ENCODE measurements around the gene PSMB7. TPM values are rescaled to one million over a fixed set of nuclear protein-coding genes. Genes with fewer than 3 reads are reported as not detected.

The PSMB7 gene
- polyA plus RNA-seq, 1 donor from 2014 or later = 149 TPM

DNA sequence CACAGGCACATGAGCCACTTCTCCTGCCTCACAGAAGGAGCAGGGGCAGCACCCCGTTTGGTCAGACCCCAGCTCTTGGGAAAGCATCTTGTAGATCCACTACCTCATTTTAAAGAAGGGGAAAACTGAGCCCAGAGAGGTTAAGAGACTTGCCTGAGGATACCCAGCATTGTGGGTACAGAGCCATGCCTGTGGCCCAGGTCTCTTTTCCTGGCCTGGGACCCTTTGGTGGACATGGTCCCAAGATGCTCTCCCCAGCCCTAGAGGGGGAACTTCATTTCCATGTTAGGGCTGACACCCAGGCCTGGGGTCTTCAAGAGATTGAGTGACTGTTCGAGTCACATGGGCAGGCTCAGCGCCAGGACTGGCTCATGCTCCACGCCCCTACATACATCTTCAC lies 93.3 kb downstream of the PSMB7 start:
- H3K9me3 Mint-ChIP-seq = no peaks in the 10 kb centered on the region

DNA sequence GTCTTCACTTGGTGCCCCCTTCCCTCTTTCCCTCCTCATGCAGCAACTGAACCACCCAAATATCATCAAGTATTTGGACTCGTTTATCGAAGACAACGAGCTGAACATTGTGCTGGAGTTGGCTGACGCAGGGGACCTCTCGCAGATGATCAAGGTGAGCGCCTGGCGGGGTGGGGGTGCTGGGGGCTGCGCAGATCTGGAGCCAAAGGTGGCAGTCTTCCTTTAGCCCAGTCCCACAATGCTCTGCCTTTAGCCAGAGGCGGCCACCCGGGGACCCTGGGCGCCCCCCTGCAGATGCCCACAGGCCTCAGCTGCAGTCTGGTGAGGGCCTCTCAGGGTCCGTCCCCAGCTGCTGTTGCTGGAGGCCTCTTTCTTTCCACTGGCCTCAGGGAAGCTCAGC lies 93.8 kb downstream of the PSMB7 start:
- H3K27me3 Mint-ChIP-seq = no peaks in the 10 kb centered on the region
- peaks cover 17 to 33% (median 22%) of the 10 kb centered on the region in 3 donors for H3K4me1 Mint-ChIP-seq
- H3K4me3 Mint-ChIP-seq = no peak overlapping the region
- H3K9me3 Mint-ChIP-seq = no peaks in the 10 kb centered on the region
- H3K36me3 Mint-ChIP-seq = peaks cover 2% of the 10 kb centered on the region
- H3K27ac Mint-ChIP-seq = no peak overlapping the region

More for the DNA sequence above, 93.3 kb downstream of the PSMB7 start:
- H3K4me3 Mint-ChIP-seq = no peak overlapping the region
- peaks cover 17 to 33% (median 19%) of the 10 kb centered on the region in 3 donors for H3K4me1 Mint-ChIP-seq
- no peaks in the 10 kb centered on the region for H3K27me3 Mint-ChIP-seq
- H3K27ac Mint-ChIP-seq = peak overlapping the region; percentile 31 to 82 (median 67)
- H3K36me3 Mint-ChIP-seq = peaks cover 2% of the 10 kb centered on the region

DNA sequence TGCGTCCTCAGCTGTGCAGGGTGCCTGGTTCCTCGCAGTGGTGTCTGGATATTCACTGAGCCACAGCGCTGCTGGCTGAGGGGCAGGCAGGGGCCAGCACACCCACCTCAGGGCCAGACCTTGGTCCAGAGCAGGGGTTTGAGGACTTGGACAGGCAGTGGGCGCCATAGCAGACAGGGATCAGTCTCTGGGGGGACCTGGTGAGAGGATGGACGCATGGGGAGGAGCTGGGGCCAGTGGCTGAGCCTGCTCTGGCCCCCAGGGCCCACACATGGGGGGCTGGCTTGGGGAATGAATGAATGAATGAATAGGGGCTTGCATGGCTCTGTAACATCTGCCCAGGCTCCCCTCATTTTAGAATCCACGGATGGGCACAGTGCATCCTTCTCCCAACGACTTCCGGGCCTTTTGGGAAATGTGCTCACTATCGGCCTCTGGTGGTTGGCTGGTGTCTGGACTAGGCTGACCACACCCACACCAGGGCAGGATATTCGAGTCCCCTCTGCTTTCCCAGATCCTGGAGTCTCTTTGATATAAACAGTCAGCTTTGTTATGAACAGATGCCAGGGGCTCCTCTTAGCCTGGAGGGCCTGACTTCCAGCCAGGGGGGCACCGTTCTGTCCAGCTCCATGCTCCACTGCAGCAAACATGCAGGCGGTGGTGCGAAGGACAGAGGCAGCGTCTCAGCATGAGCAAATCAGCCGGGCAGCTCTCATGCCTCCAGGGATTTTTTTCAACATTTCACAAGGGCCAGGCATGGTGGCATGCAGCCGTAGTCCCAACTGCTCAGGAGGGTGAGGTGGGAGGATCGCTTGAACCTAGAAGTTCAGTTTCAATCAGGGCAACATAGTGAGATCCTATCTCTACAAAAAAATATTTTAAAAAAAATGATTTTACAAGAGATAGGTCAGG lies 94.9 kb downstream of the PSMB7 start:
- peaks cover 2% of the 10 kb centered on the region for H3K36me3 Mint-ChIP-seq
- peak overlapping the region in 1 of 4 donors; percentile 53 for H3K4me3 Mint-ChIP-seq
- H3K9me3 Mint-ChIP-seq = no peaks in the 10 kb centered on the region
- H3K27ac Mint-ChIP-seq = peak overlapping the region in 2 of 3 donors; percentile 71 to 84
- peaks cover 13 to 28% (median 17%) of the 10 kb centered on the region in 3 donors for H3K4me1 Mint-ChIP-seq
- no peaks in the 10 kb centered on the region for H3K27me3 Mint-ChIP-seq

DNA sequence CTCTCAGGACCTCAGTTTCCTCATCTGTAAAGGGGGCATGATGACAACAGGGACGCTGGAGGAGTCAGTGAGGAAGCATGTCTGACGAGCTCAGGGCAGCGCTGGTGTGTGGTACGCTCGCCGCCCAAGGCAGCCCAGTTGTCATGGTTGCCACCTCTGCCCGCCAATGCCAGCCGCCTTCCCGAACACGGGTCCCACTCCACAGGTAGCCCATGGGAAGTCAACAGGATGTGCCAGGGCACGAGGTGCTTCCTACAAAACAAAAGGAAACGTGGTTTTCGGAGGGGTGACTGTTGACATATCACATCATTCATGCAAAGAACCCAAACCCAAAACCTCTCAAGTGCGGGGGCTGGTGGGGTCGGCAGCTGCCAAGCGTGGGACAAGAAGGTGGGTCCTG lies 99.4 kb downstream of the PSMB7 start:
- Mint-ChIP-seq H3K36me3 (no peaks in the 10 kb centered on the region), H3K9me3 (no peaks in the 10 kb centered on the region), H3K4me3 (no peak overlapping the region), H3K27ac (peak overlapping the region in 1 of 3 donors; percentile 96), H3K4me1 (peaks cover 7 to 17% (median 8%) of the 10 kb centered on the region in 3 donors), H3K27me3 (no peaks in the 10 kb centered on the region)

DNA sequence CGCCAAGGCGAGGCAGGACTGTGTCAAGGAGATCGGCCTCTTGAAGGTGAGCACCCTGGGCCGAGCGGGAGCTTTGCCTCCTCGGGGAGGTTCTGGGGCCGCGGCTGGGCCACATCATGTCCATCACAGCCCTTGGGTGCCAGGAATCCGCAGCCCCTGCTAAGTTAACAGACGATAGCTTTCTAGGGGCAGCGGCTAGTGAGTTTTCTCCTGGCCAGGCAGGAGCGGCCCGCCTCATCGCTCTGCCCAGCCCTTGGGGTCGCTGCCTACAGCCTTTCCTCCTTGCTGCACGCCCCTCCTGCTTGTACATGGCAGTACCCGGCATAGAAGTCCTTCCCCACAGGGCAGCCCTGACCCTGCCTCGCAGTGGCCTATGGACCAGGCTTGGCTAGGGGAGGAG lies 101.3 kb downstream of the PSMB7 start:
- Mint-ChIP-seq H3K4me1 (peaks cover 4 to 7% (median 5%) of the 10 kb centered on the region in 3 donors), H3K36me3 (no peaks in the 10 kb centered on the region), H3K27me3 (no peaks in the 10 kb centered on the region), H3K9me3 (no peaks in the 10 kb centered on the region), H3K4me3 (peak overlapping the region in 1 of 4 donors; percentile 5), H3K27ac (peak overlapping the region in 2 of 3 donors; percentile 81 to 96)

DNA sequence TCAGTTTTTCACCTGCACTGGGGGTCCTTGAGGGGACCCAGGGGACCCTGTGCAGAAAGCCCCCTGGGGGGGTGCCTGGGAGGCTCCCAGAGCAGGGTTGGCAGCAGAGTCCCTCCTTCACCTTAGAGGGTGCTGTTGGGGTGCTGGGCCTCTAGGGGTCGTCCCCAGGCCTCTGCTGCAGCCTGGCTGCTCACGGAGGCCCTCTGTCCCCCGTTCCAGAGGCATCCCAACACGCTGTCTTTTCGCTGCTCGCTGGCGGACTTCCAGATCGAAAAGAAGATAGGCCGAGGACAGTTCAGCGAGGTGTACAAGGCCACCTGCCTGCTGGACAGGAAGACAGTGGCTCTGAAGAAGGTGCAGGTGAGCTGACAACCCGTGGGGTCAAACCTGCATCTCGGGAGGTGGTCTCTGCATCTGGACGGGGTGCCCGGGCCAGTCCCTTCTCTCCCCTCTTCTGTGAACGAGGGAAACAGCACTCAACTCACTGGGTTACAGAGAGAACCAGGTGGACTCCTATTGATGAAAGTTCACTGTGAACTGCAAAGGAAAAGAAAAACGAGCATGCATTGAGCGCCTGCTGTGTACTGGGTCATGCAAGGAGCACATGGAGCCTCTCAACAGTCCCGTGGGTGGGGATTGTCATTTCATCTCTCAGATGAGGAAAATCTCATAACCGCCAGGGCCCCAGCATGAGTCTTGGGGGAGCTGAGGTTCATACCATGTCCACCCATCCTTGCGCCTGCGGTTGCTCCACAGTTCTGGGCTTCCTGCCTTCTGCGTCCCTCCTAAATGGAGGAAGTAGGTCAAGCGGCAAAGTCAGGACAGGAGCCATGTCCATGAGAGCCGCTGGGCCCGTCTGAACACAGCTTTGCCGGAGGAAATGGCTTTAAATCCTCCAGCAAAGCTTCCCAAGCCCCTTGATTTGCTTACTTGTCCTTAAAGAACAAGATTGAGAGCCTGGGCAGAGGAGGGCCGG lies 102.7 kb downstream of the PSMB7 start:
- H3K4me3 Mint-ChIP-seq = peak overlapping the region in 1 of 4 donors; percentile 33
- H3K9me3 Mint-ChIP-seq = no peaks in the 10 kb centered on the region
- H3K27ac Mint-ChIP-seq = peak overlapping the region in 1 of 3 donors; percentile 84
- H3K4me1 Mint-ChIP-seq = peaks cover under 1 to 7% (median 3%) of the 10 kb centered on the region in 3 donors
- H3K36me3 Mint-ChIP-seq = no peaks in the 10 kb centered on the region
- H3K27me3 Mint-ChIP-seq = no peaks in the 10 kb centered on the region

DNA sequence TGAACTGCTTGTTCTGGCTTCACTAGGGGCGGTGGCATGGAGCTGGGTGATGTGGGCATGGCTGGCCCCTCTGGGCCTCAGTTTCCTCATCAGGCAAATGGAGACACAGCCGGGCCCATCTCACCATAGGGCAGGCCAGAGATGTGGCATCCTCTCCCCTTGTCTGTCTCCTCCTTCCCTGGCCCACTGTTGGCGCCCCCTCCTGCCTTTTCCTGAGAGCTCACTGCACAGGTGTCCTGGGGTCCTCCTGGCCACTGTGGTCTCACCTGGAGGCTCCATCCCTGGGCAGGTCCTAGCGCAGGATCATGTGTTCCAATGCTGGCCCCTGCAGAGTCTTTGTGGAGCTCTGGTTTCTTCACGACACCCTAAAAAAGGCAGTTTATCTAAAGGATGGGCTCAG lies 104.0 kb downstream of the PSMB7 start:
- Mint-ChIP-seq H3K9me3 (no peaks in the 10 kb centered on the region), H3K27me3 (no peaks in the 10 kb centered on the region), H3K27ac (no peak overlapping the region), H3K36me3 (no peaks in the 10 kb centered on the region), H3K4me1 (peaks cover 0 to 8% (median 4%) of the 10 kb centered on the region in 3 donors), H3K4me3 (no peak overlapping the region)

DNA sequence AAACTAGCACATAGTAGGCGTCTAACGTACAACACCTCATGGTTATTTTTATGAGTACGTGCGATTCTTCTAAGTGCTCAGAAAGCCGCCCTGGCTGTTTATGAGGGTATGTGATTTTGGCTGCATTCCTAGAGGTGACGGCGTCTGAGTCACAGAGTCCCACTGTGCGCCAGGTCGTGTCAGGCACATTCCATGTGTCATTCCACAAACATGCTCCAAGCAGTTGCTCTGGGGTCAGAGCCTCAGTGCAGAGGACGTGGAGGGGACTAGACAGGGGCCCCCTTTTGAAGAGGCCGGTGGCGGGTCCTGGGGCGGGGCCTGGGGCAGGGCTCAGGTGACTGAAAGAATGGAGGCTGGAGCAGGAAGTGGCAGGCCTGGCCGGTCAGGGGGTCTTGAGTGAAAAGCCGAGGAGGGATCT lies 105.6 kb downstream of the PSMB7 start:
- H3K27ac Mint-ChIP-seq = peak overlapping the region in 1 of 3 donors; percentile 53
- H3K4me3 Mint-ChIP-seq = no peak overlapping the region
- H3K9me3 Mint-ChIP-seq = no peaks in the 10 kb centered on the region
- no peaks in the 10 kb centered on the region for H3K36me3 Mint-ChIP-seq
- H3K4me1 Mint-ChIP-seq = peaks cover 0 to 11% (median 7%) of the 10 kb centered on the region in 3 donors
- H3K27me3 Mint-ChIP-seq = no peaks in the 10 kb centered on the region

DNA sequence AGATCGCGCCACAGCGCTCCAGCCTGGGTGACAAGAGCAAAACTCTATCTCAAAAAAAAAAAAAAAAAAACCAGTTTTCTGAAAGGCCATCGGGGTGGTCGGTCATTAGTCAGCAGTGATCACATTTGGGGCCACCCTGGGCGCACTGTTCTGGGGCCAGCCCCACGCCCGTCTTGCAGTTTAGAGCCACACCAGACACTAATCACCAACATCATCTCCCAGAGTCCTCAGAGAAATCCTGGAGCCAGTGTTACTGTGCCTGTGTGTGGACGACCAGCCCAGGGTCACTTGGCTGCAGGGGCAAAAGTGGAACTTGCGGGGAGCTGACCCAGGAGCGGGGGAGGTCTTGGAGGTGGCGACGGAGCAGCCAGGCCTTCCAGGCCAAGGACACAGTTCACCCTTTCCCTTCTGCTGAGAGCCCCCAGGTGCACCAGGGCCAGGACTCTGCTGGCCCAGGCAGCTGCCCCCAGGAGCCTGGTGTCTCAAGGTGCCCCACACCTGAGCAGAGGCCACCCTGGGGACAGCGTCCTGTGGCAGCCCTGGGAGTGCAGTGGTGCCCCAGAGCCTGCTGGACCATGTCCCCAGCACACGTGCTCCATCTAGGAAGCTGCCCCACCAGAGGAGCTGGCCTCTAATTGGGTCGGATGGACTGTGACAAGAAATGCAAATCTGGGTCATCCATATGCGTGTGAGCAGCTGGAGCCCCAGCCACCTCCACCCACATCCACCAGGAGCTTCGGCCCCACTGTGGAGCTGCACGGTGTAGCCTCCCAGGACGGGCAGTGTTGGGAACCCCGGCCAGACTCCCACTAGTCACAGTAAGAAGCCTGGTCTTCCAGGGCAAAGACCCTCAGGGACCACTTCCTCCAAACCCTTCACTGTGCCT lies 106.4 kb downstream of the PSMB7 start:
- H3K27ac Mint-ChIP-seq = peak overlapping the region in 1 of 3 donors; percentile 53
- H3K36me3 Mint-ChIP-seq = no peaks in the 10 kb centered on the region
- no peak overlapping the region for H3K4me3 Mint-ChIP-seq
- no peaks in the 10 kb centered on the region for H3K9me3 Mint-ChIP-seq
- H3K27me3 Mint-ChIP-seq = no peaks in the 10 kb centered on the region
- H3K4me1 Mint-ChIP-seq = peaks cover 0 to 9% (median 5%) of the 10 kb centered on the region in 3 donors

DNA sequence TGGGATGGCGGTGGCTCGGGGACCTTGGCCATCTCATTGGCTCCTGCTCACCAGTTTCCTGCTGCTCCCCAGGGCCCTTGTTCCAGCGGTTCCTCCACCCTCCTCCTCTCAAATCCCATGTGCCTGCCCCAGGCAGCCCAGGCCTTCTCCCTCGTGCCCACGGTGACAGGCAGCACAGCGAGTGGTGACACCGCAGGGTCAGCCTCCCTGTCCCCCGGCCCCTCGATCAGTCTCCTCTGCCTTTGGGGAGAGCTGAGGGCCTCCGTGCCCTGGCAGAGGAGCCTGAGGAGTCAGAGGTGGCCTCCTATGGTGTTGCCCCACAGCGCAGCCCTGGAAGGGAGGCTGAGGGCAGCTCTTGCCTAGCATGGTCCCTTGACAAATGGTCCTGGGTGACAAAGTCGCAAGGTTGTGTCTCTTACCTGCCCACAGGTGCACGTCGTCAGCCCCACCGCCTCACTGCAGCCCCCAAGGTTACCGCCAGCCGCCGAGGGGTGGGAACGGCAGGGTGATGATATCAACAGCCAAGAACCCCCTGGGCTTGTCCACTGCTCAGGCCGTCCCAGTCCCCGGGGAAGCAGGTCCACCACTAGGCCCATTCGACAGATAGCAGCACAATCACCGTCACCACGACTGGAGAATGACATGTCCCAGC lies 107.7 kb downstream of the PSMB7 start:
- H3K4me3 Mint-ChIP-seq = no peak overlapping the region
- H3K9me3 Mint-ChIP-seq = no peaks in the 10 kb centered on the region
- no peak overlapping the region for H3K27ac Mint-ChIP-seq
- no peaks in the 10 kb centered on the region for H3K27me3 Mint-ChIP-seq
- peaks cover 0 to 9% (median 5%) of the 10 kb centered on the region in 3 donors for H3K4me1 Mint-ChIP-seq
- no peaks in the 10 kb centered on the region for H3K36me3 Mint-ChIP-seq

DNA sequence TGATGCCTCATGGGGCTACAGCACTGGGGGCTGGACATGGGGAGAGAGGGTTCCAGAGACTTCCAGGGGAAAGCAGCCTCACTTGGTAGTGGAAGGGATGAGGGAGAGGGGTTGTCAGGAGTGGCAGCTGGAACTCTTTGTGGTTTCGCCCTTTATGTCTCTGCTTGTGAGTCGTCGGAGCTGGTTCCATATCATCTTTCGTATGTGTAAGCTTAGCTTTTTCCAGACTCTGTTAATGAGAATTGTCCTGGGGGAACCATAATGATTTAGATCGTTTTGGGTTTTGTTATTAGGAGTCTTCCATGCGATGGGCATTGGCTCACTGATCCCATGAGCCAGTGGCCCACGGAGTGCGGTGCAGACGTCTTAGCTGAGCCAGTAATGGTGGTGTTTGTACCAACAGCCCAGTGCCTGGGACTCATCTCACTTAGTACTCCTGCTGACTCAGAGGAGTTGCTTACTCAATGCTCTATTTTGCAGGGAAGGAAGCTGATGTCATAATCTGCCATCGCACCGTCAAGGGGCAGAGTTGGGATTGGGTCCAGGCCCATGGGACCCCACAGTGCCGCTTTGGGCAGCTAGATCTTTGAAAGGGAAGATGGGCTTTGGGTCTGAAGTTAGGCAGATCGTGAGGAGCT lies 109.0 kb downstream of the PSMB7 start:
- H3K27me3 Mint-ChIP-seq = no peaks in the 10 kb centered on the region
- H3K9me3 Mint-ChIP-seq = no peaks in the 10 kb centered on the region
- H3K4me3 Mint-ChIP-seq = no peak overlapping the region
- H3K4me1 Mint-ChIP-seq = peaks cover 0 to 7% (median 5%) of the 10 kb centered on the region in 3 donors
- H3K36me3 Mint-ChIP-seq = no peaks in the 10 kb centered on the region
- H3K27ac Mint-ChIP-seq = peak overlapping the region in 2 of 3 donors; percentile 13 to 85

DNA sequence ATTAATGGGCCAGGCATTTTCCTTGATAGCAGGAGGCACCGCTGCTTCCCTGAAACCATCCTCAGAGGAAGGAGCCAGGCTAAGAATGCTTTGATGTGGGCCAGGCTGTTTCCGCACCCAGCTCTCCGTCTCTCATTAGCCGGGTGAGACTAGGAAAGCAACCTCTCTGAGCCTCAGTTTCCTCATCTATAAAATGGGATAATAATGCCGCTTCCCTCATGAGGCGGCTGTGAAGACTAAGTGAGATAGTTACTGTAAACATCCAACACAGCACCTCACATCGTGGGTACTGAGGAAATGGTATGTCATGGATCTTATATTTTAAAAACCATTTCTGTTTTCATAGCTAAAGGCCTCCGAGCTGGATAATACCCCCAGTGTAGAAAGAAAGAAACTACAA lies 111.0 kb downstream of the PSMB7 start:
- no peak overlapping the region for H3K4me3 Mint-ChIP-seq
- H3K27me3 Mint-ChIP-seq = no peaks in the 10 kb centered on the region
- H3K36me3 Mint-ChIP-seq = no peaks in the 10 kb centered on the region
- H3K4me1 Mint-ChIP-seq = peaks cover 7 to 16% (median 8%) of the 10 kb centered on the region in 3 donors
- H3K27ac Mint-ChIP-seq = peak overlapping the region in 1 of 3 donors; percentile 12
- H3K9me3 Mint-ChIP-seq = no peaks in the 10 kb centered on the region

DNA sequence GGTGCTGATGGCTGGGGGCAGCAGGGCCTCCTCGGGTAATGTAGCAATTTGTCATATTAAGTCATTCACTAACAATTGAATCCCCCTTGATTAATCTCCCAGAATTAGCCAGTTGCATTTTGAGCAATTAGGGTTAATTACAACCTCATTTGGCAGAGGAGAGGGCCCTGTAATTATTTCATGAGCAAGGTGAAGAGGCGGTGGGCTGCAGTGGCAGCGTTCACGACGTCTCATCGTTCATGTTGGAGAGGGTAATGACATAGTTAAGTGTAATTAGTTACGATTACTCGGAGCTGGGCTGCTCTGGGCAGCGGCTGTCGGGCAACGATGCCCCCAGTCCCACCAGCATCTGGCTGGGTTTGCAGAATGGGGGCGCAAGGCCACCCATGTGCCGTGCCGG lies 111.5 kb downstream of the PSMB7 start:
- Mint-ChIP-seq H3K36me3 (no peaks in the 10 kb centered on the region), H3K27ac (peak overlapping the region in 1 of 3 donors; percentile 69), H3K4me1 (peaks cover 10 to 19% (median 10%) of the 10 kb centered on the region in 3 donors), H3K27me3 (no peaks in the 10 kb centered on the region), H3K4me3 (no peak overlapping the region), H3K9me3 (no peaks in the 10 kb centered on the region)

Data from IgD-negative memory B cell (primary cell).